ENCODE data around the gene USP28.

DNA sequence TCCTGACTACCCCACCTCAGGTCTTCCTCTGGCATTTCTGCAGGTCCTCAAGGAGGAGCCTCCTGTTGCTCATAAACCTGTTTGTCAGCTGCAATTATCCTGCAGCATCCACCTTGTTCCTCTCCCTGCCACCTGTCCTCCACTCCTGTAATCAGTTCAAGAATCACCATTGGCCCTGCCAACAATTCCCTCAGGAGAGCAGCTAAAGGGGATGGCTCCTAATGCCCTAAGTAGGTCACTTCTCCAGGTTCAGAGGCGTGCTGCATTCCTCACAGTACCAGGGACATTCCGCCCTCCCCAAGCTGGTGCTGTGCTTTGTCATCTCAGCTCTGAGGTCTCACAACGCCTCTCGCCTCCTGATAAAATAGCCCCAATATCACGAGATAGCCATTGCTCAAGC is 93.7 kb downstream of the USP28 start:
- TF ChIP-seq POLR2AphosphoS5 (IDR thresholded peaks at IDR 0.05; ENCODE audit: low read depth, low read length) (no peak), POLR2A (IDR thresholded peaks at IDR 0.05; ENCODE audit: low read depth, low read length) (no peak)
